Subcutaneous abdominal adipose tissue (tissue), 5 donors: ENCODE measurements around the gene TGM3.

Experiments
- H3K27ac ChIP-seq: one replicate; pipeline ENCODE4 v1.7.0; 2013; ENCODE audit warnings: low read depth, mild to moderate bottlenecking, inconsistent platforms, low read length, moderate library complexity
- H3K27me3 ChIP-seq, 5 donors: one replicate each; pipeline ENCODE4 v1.7.0; 2013; ENCODE audit warnings: low read length in 5 of 5, inconsistent platforms in 1 of 5; ENCODE audit not compliant: control insufficient read depth in 5 of 5, insufficient read depth in 4 of 5
- H3K36me3 ChIP-seq, 5 donors: one replicate each; pipeline ENCODE4 v1.7.0; 2013; ENCODE audit warnings: low read length in 5 of 5; ENCODE audit not compliant: control insufficient read depth in 5 of 5, insufficient read depth in 5 of 5
- H3K4me1 ChIP-seq, 5 donors: one replicate each; pipeline ENCODE4 v1.7.0; 2013; ENCODE audit warnings: low read length in 5 of 5, mild to moderate bottlenecking in 3 of 5, moderate library complexity in 1 of 5; ENCODE audit not compliant: control insufficient read depth in 5 of 5, insufficient read depth in 5 of 5
- H3K4me3 ChIP-seq, 5 donors: one replicate each; pipeline ENCODE4 v1.7.0; 2013; ENCODE audit warnings: low read length in 5 of 5, low read depth in 1 of 5
- H3K9ac ChIP-seq, 5 donors: one replicate each; pipeline ENCODE4 v1.7.0; 2013; ENCODE audit warnings: low read length in 5 of 5, mild to moderate bottlenecking in 4 of 5, moderate library complexity in 3 of 5
- H3K9me3 ChIP-seq, 5 donors: one replicate each; pipeline ENCODE4 v1.7.0; 2013; ENCODE audit warnings: low read length in 5 of 5; ENCODE audit not compliant: control insufficient read depth in 5 of 5
- donor health status: healthy.
- donor health status: healthy.
- donor health status: healthy.
- donor health status: healthy.
- donor health status: healthy.

TGM3 gene

DNA sequence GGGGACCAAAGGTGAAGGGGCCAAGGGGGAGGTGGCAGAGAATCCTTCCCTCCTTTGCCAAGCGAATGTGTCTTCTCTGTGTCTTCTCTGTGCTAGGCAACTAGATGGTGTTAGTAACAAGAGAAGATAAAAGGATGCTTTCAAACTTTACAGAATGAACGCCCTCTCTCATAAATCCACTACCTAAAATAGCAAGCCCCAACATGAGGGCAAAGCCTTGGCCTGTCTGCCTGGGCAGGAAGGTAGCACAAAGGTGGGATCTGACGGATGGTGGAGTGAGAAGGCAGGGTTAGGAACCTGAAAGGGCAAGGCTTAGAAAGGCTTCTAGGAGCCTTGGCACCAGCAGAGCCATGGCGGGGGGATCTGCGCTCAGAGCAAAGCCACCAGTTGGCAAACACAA is 13.6 kb upstream of the TGM3 start:
- Histone ChIP-seq H3K4me3 (no peak overlapping the region), H3K36me3 (no peaks in the 10 kb centered on the region), H3K27ac (no peak overlapping the region), H3K4me1 (no peaks in the 10 kb centered on the region), H3K9me3 (peaks cover 0 to 5% (median 3%) of the 10 kb centered on the region in 5 donors), H3K27me3 (peaks cover 0 to 3% (median 0%) of the 10 kb centered on the region in 5 donors), H3K9ac (no peak overlapping the region)

DNA sequence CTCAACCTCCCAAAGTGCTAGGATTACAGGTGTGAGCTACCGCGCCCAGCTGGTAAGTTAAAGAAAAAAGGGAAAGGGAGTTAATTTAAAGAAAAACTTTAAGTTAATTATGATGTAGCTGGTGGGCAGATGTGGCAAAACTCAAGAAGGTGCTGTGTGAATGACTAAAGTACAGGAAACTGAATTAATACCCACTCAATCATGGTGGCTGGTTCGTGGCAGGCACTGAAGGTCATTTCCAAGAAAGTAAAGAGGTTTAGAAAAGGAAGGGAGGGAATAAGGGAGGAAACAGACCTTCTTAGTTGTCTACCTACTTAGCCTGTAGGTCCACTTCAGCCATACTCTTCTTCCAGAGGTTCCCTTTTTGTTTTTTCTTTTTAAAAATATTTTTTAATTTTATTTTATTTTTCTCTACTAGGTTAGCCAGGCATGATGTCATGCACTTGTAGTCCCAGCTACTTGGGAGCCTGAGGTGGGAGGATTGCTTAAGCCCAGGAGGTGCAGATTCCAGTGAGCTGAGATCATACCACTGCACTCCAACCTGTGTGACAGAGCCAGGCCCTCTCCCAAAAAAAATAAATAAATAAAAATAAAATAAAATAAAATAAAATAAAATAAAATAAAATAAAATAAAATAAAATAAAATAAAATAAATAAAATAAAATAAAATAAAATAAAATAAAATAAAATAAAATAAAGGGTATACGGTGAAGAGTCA is 11.9 kb upstream of the TGM3 start:
- Histone ChIP-seq H3K9ac (no peak overlapping the region), H3K9me3 (peaks cover 0 to 5% (median 3%) of the 10 kb centered on the region in 5 donors), H3K27ac (no peak overlapping the region), H3K4me1 (peaks cover 0 to 6% (median 0%) of the 10 kb centered on the region in 5 donors), H3K27me3 (no peaks in the 10 kb centered on the region), H3K4me3 (no peak overlapping the region), H3K36me3 (no peaks in the 10 kb centered on the region)

DNA sequence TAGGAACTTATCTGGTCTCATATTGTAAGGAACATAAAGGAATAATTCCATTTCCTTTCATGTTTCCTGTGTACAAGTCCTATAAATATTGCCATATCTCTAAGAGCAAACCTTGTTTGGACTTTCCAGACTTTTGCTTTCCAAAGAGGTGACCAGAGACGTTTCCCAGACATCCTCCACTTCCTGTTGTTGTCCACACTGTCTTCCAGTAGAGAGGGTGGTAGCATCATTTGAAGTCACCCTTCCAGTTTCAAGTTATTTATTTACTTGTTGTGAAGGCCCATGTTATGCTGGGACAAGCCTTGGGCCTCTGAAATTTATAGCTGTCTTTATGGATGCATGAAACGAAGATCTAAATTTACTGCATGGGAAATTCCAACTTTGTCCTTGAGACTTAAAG is 10.6 kb upstream of the TGM3 start:
- H3K9ac ChIP-seq, result no peak overlapping the region
- no peaks in the 10 kb centered on the region for H3K36me3 ChIP-seq
- peaks cover 0 to 2% (median 0%) of the 10 kb centered on the region in 5 donors for H3K27me3 ChIP-seq
- peaks cover 0 to 5% (median 3%) of the 10 kb centered on the region in 5 donors for H3K9me3 ChIP-seq
- no peak overlapping the region for H3K27ac ChIP-seq
- peaks cover 0 to 13% (median 4%) of the 10 kb centered on the region in 5 donors for H3K4me1 ChIP-seq
- no peak overlapping the region for H3K4me3 ChIP-seq

DNA sequence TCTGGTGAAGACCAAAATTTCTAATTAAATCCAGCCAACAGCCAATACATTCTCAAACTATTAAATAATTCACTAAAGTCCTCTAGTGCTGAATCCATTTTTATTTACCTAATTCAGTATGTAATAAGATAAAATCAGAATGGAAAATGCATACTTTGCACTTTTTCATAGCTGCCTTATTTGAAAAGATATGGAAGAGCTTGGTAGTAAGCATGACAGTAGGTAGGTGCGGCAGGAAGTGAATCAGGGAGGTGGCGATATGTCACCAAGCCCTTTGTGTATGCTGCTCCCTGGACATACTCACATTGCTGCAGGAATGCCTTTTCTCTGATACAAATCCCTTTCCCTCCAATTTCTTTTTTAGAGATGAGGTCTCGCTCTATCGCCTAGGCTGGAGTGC is 10.2 kb upstream of the TGM3 start:
- peaks cover 0 to 13% (median 4%) of the 10 kb centered on the region in 5 donors for H3K4me1 ChIP-seq
- peaks cover 0 to 2% (median 0%) of the 10 kb centered on the region in 5 donors for H3K27me3 ChIP-seq
- no peak overlapping the region for H3K4me3 ChIP-seq
- H3K9ac ChIP-seq, result no peak overlapping the region
- H3K27ac ChIP-seq, result no peak overlapping the region
- no peaks in the 10 kb centered on the region for H3K36me3 ChIP-seq
- H3K9me3 ChIP-seq, result peaks cover 0 to 3% (median 1%) of the 10 kb centered on the region in 5 donors

DNA sequence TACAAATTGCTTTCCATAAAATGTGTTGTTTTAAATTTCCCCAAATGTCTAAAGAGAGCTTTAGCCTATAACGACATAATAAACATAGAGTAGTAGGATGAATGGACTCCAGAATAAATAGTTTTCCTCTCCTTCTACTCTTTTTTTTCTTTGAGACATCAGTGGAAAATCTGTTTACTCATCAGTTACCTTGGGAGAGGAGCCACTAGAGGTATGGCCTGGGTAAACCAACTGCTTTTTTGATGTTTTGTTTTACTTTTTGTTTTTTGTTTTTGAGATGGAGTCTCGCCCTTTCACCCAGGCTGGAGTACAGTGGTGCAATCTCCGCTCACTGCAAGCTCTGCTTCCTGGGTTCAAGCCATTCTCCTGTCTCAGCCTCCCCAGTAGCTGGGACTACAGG is 8.3 kb upstream of the TGM3 start:
- peaks cover 0 to 2% (median 0%) of the 10 kb centered on the region in 5 donors for H3K27me3 ChIP-seq
- H3K9me3 ChIP-seq, result no peaks in the 10 kb centered on the region
- no peak overlapping the region for H3K27ac ChIP-seq
- peaks cover 0 to 15% (median 8%) of the 10 kb centered on the region in 5 donors for H3K4me1 ChIP-seq
- H3K9ac ChIP-seq, result no peak overlapping the region
- no peaks in the 10 kb centered on the region for H3K36me3 ChIP-seq
- H3K4me3 ChIP-seq, result no peak overlapping the region

DNA sequence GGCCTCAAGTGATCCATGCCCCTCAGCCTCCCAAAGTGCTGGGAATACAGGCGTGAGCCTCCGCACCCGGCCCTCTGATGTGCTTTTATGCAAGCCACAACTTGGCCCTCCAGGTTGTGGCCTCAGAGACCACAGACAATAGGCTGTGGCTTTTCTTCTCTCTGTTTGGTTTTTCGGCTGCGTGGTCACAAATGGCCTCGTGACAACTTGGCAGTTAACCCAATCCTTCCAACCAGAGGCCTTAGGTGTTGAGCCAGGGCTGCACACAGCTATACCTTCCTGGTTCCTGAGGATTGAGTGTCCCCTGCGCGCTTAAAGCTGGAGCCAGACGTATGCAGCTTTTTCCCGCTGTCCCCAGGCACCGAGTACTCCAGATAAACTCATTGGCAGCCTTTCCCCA is 6.3 kb upstream of the TGM3 start:
- H3K4me3 ChIP-seq, result no peak overlapping the region
- H3K36me3 ChIP-seq, result no peaks in the 10 kb centered on the region
- H3K4me1 ChIP-seq, result peaks cover 0 to 24% (median 20%) of the 10 kb centered on the region in 5 donors
- no peak overlapping the region for H3K27ac ChIP-seq
- no peaks in the 10 kb centered on the region for H3K9me3 ChIP-seq
- peaks cover 0 to 2% (median 0%) of the 10 kb centered on the region in 5 donors for H3K27me3 ChIP-seq
- H3K9ac ChIP-seq, result no peak overlapping the region

DNA sequence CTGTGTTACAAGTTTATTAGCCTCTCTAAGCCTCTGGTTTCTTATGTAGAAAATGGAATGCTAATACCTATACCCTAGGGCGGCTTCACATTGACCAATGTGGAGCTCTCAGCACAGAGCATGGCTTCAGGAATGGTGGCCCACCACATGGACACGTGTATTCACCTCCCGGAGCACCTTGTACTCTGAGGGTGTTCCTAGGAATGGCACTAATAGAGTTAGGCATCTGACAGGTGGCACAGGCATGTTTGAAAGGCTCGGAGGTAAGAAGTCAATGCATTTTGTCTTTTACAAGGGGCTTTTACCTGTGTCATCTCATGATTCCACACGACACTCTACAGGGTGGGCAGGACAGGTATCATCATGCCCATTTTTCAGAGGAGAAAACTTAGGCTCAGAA is 5.3 kb upstream of the TGM3 start:
- peaks cover 0 to 25% (median 20%) of the 10 kb centered on the region in 5 donors for H3K4me1 ChIP-seq
- H3K36me3 ChIP-seq, result no peaks in the 10 kb centered on the region
- no peak overlapping the region for H3K9ac ChIP-seq
- H3K4me3 ChIP-seq, result no peak overlapping the region
- no peaks in the 10 kb centered on the region for H3K9me3 ChIP-seq
- peaks cover 0 to 2% (median 0%) of the 10 kb centered on the region in 5 donors for H3K27me3 ChIP-seq
- no peak overlapping the region for H3K27ac ChIP-seq

DNA sequence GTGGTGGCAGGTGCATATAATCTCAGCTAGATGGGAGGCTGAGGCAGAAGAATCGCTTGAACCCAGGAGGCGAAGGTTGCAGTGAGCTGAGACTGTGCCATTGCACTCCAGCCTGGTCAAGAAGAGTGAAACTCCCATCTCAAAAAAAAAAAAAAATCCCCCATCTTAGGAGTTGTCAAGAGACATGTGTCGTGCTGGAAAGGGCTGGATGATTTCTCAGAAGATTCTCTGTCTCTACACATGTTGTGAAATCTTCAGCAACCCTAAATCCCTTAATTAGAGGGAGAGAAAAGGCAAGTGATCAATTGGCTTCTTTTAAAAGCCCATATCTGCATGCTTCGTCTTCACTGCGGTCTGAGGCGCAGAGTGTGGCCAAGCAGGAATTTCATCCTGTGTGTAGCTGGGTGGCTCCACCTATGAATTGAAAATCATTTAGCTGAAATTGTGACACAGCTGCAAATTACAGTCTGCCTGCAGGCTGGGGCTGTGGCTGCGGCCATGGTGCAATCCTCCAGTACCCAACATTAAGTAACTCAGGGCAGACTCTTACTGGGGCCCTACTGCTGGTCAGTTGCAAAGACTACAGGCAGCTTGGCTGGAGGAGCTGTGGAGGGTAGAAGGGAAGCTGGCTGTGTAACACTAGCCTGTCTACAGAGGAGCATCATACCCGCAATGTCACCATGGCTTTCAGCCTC is 3.2 kb upstream of the TGM3 start:
- Histone ChIP-seq H3K9ac (no peak overlapping the region), H3K4me1 (peaks cover 0 to 43% (median 29%) of the 10 kb centered on the region in 5 donors), H3K4me3 (no peak overlapping the region), H3K9me3 (no peaks in the 10 kb centered on the region), H3K27ac (no peak overlapping the region), H3K27me3 (peaks cover 0 to 2% (median 0%) of the 10 kb centered on the region in 5 donors), H3K36me3 (no peaks in the 10 kb centered on the region)

DNA sequence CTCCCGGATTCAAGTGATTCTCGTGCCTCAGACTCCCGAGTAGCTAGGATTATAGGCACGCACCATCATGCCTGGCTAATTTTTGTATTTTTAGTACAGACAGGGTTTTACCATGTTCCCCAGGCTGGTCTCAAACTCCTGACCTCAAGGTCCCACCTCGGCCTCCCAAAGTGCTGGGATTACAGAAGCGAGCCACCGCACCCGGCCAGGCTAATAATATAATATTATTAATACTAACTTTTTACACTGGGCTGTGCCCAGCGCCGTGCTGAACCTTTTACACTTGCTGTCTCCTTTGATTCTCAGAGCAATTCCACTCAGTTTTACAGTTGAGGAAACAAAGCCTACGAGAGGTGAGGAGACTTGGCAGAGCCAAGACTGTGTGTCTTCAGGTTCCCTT is 2.3 kb upstream of the TGM3 start:
- Histone ChIP-seq H3K27ac (no peak overlapping the region), H3K4me1 (peaks cover 0 to 46% (median 27%) of the 10 kb centered on the region in 5 donors), H3K27me3 (peaks cover 0 to 2% (median 0%) of the 10 kb centered on the region in 5 donors), H3K36me3 (no peaks in the 10 kb centered on the region), H3K9ac (no peak overlapping the region), H3K9me3 (no peaks in the 10 kb centered on the region), H3K4me3 (no peak overlapping the region)

DNA sequence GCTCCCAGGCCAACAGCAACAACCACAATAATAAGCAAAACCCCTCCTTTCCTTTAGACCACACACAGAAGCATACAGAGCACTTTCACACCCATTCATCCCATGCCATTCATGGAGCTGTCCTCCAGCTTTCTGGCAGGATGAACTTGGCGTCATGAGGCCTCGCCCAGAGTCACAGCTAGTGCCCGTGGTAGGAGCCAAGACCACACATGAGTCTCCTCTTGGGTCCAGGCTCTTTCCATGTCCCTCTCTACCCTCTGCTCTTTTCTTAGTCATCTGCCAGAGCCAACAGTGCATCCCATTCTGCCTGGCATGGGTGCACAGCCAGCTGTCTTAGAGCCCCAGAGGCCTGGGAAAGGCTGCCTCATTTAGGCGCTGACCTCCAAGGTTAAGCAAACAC is 1.8 kb upstream of the TGM3 start:
- peaks cover 0 to 2% (median 0%) of the 10 kb centered on the region in 5 donors for H3K27me3 ChIP-seq
- no peak overlapping the region for H3K4me3 ChIP-seq
- H3K36me3 ChIP-seq, result no peaks in the 10 kb centered on the region
- H3K4me1 ChIP-seq, result peaks cover 0 to 51% (median 24%) of the 10 kb centered on the region in 5 donors
- H3K9ac ChIP-seq, result no peak overlapping the region
- H3K9me3 ChIP-seq, result no peaks in the 10 kb centered on the region
- no peak overlapping the region for H3K27ac ChIP-seq
